Measurements from ENCODE around the gene LYRM7. TPM values are rescaled to one million over a fixed set of nuclear protein-coding genes. Genes with fewer than 3 reads are reported as not detected.
"Not testable (repeated sequence)": the region's sequence is repeated elsewhere in the genome, so short reads cannot be mapped to it uniquely, and the experiment has no call there.

LYRM7 gene
- total RNA-seq, 2 experiments from 2014 or later, result 24.1 to 24.5 TPM

GRCh38 chr5:131169810-131170539, 769 bp upstream of the LYRM7 start:
- CTCF ChIA-PET, result no interaction called here
- POLR2A ChIA-PET, result no interaction called here

DNA sequence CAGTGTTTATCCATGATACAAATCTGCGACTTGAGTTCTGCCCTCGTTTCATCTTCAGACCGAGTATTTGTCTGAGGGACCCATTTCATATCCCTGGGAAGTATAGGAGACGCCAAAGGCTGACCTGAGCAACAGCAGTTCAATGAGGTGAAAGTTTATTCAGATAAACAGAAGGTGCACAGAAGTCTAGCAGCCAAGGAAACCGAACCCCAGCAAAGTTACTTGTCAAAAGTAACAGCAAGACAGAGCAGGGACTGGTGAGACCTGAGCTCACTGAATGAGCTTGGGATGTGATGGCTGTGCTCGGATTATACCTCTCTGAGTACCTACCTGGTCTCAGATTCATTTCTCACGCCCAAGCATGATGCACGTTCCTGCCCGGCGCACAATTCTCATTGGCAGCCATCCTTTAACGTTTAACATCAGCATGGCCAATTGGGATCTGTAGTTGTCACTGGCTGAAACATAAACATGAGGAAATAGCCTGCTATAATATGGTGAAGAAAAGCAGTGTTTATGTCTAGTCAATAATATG, 599 bp downstream of the LYRM7 start:
- ChIA-PET CTCF (no interaction called here), POLR2A (interaction anchor here (1.5 kb wide), 1 partner anchor 82 kb away, joined by 4 read pairs; no protein-coding TSS in a partner anchor)

- ChIA-PET POLR2A (no interaction called here), CTCF (no interaction called here)
Measured at GRCh38 chr5:131180407-131180806, 9.7 kb downstream of the LYRM7 start.

- ChIA-PET POLR2A (no interaction called here), CTCF (no interaction called here)
Measured at GRCh38 chr5:131182839-131183238, 12.1 kb downstream of the LYRM7 start.

DNA sequence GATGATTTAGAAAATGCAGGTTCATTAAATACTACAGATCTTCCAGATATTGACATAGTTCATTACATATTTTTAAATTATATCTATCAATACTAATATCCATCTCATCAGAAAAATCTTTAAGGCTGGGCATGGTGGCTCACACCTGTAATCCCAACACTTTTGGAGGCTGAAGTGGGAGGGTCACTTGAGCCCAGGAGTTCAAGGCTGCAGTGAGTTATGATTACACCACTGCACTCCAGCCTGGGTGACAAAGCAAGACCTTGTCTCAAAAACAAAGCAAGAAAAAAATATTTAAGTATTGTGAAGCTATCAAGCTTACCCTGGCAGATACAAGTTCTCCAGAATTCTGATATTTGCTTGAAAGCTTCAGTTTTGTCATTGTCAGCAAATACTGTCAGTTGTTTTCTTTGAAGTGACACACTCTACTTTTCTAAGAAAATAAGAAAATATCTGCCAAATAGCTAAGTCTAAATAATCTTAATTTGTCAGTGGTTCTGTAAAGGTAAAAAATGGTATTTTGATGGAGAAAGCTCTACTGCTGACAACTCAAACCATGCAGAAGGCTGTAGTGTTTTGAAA, 14.9 kb downstream of the LYRM7 start:
- CTCF ChIA-PET, result no interaction called here

GRCh38 chr5:131186561-131187256, 16.0 kb downstream of the LYRM7 start:
- POLR2A ChIA-PET, result no interaction called here
- CTCF ChIA-PET, result no interaction called here

More for the DNA sequence above, 14.9 kb downstream of the LYRM7 start:
- POLR2A ChIA-PET, result no interaction called here

- POLR2A ChIA-PET, result no interaction called here
- CTCF ChIA-PET, result no interaction called here
Measured at GRCh38 chr5:131193106-131193505, 22.4 kb downstream of the LYRM7 start.

- CTCF ChIA-PET, POLR2A ChIA-PET: not testable (repeated sequence)
Measured at GRCh38 chr5:131193897-131194296, 23.2 kb downstream of the LYRM7 start.

DNA sequence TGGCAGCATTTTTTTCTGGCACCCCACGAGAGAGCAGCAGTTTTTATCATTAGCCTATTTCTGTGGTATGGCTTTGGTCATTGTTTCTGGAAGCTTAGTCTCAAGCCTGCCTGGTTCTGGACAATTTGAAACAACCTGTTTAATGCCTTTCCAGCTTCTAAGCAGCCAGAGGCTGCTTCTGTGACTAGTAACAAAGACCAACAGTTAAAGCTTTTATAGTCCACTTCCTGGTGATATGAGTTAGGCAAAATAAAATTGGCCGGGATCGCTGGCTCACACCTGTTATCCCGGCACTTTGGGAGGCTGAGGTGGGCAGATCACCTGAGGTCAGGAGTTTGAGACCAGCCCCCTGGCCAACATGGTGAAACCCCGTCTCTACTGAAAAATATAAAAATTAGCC, 24.0 kb downstream of the LYRM7 start:
- POLR2A ChIA-PET, result no interaction called here
- CTCF ChIA-PET, result no interaction called here

GRCh38 chr5:131195696-131196095, 25.0 kb downstream of the LYRM7 start:
- CTCF ChIA-PET, result interaction anchor here (0.7 kb wide), 2 partner anchors 69 to 188 kb away, joined by 3 to 4 read pairs; no protein-coding TSS in a partner anchor
- POLR2A ChIA-PET, result no interaction called here

GRCh38 chr5:131196331-131196730, 25.6 kb downstream of the LYRM7 start:
- POLR2A ChIA-PET, result no interaction called here
- CTCF ChIA-PET, result interaction anchor here (0.7 kb wide), 2 partner anchors 69 to 187 kb away, joined by 3 to 4 read pairs; no protein-coding TSS in a partner anchor

- POLR2A ChIA-PET, result interaction anchor here (0.6 to 0.7 kb wide), 2 partner anchors 9 to 79 kb away, joined by 3 to 4 read pairs; no protein-coding TSS in a partner anchor
- CTCF ChIA-PET, result no interaction called here
Measured at GRCh38 chr5:131198625-131199024, 27.9 kb downstream of the LYRM7 start.

DNA sequence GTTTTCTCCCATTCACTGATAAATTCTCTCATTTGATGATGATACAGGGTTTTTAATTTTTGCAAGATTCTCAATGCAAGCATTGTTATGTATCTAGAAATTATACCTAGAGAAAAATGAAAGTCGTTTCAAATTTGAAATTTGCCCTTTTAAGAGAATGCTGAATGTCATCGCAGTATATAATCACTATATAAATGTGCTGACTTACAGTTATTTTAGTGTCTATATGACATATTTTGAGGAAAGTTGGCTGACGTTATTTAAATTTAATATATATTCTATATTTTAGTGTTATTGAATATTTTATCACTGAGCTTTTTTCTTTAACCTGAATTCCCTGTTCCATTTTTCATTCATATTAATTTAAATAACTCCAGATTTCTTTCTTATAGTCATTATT, 29.8 kb downstream of the LYRM7 start:
- ChIA-PET POLR2A (no interaction called here), CTCF (interaction anchor here (0.6 to 0.7 kb wide), 2 partner anchors 20 to 35 kb away, joined by 3 to 5 read pairs; no protein-coding TSS in a partner anchor)

DNA sequence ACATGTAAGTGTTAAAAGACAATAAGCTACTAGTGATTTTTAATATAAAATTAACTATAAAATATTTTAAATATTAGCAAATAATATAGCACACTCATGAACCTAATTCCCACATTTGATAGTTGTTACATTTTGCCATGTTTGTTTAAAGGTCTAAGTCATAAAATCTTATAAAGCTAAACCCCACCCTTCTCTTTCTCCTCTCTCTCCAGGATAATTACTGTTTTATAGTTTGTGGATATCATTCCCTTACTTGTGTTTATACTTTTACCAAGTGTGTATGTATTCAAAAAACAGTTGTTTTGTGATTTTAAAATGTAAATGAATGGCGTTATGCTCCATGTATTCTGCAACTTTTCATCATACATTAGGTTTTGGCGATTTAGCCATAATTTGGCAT, 34.2 kb downstream of the LYRM7 start:
- CTCF ChIA-PET, result no interaction called here
- POLR2A ChIA-PET, result no interaction called here

DNA sequence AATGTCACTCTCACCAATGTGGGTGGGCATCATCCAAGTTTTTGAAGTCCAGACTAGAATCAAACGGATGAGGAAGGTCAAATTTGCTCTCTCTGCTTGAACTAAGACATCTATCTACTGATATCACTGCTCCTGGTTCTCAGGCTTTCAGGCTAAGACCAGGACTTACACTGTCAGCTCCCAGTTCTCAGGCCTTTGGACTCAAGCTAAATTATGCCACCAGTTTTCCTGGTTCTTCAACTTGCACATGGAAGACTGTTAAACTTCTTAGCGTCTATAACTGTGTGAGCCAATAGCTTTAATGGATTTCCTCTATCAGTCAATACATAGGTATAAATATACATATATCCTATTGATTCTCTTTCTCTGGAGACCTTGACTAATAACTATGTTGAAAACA, 35.3 kb downstream of the LYRM7 start:
- POLR2A ChIA-PET, result no interaction called here
- CTCF ChIA-PET, result no interaction called here

DNA sequence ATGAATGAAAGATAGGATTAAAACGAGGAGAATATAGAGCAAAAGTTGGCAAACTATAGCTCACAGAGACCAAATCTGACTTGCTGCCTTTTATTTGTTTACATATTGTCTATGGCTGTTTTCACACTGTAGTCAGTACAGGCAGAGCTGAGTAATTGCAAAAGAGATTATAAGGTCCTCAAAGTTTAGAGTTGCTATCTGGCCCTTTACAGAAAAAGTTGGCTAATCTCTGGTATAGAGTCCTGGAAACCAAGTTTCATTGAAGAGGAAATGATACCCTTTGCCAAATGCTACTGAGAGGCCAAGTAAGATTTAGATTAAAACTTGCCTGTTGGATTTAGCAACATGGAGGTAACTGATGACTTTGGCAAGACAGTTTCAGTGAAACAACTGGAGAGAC, 36.0 kb downstream of the LYRM7 start:
- CTCF ChIA-PET, result no interaction called here
- POLR2A ChIA-PET, result no interaction called here

DNA sequence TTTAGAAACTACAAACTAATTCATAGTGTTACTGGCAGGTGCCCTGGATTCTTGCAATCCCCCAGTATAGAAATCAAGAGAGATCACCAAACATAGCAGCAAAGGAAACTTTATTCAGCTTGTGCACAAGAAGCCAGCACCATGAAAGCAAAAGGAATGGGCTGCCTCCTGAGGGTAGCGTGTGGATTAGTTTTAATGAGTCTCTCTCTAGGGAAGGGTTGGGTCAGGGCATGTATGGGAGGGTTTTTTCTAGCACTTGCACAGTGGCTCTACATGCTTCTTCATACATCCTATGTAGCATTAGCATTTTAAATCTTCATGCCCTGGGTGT, 38.4 kb downstream of the LYRM7 start:
- ChIA-PET POLR2A (interaction anchor here (0.8 to 1.4 kb wide), 3 partner anchors 44 to 59 kb away, joined by 4 to 9 read pairs (median 7); no protein-coding TSS in a partner anchor), CTCF (interaction anchor here (1.1 kb wide), 1 partner anchor 55 kb away, joined by 5 read pairs; the partner anchor contains the start of gene CDC42SE2)

GRCh38 chr5:131209506-131210150, 38.9 kb downstream of the LYRM7 start:
- ChIA-PET POLR2A (interaction anchor here (0.8 to 1.4 kb wide), 3 partner anchors 43 to 58 kb away, joined by 4 to 9 read pairs (median 7); no protein-coding TSS in a partner anchor), CTCF (interaction anchor here (1.1 kb wide), 1 partner anchor 55 kb away, joined by 5 read pairs; the partner anchor contains the start of gene CDC42SE2)

GRCh38 chr5:131210151-131210510, 39.4 kb downstream of the LYRM7 start:
- CTCF ChIA-PET, result interaction anchor here (1.1 kb wide), 1 partner anchor 54 kb away, joined by 5 read pairs; the partner anchor contains the start of gene CDC42SE2
- POLR2A ChIA-PET, result interaction anchor here (1.0 to 1.4 kb wide), 2 partner anchors 43 to 56 kb away, joined by 4 to 9 read pairs; no protein-coding TSS in a partner anchor

GRCh38 chr5:131211669-131212068, 40.9 kb downstream of the LYRM7 start:
- POLR2A ChIA-PET, result no interaction called here
- CTCF ChIA-PET, result no interaction called here

All from activated CD8-positive, alpha-beta memory T cell treated with anti-CD3 and anti-CD28 coated beads for 36 hours (primary cell).